DMS 273 treated with DMSO at 0.1 percent for 48 hours (cell line): Measurements from ENCODE around the gene MLPH.
"Not testable (repeated sequence)": the region's sequence is repeated elsewhere in the genome, so short reads cannot be mapped to it uniquely, and the experiment has no call there.

Source experiments
- DNase-seq: peaks from one replicate; lab custom pipeline; 2025; lab: John Stamatoyannopoulos, UW

The MLPH gene

DNA sequence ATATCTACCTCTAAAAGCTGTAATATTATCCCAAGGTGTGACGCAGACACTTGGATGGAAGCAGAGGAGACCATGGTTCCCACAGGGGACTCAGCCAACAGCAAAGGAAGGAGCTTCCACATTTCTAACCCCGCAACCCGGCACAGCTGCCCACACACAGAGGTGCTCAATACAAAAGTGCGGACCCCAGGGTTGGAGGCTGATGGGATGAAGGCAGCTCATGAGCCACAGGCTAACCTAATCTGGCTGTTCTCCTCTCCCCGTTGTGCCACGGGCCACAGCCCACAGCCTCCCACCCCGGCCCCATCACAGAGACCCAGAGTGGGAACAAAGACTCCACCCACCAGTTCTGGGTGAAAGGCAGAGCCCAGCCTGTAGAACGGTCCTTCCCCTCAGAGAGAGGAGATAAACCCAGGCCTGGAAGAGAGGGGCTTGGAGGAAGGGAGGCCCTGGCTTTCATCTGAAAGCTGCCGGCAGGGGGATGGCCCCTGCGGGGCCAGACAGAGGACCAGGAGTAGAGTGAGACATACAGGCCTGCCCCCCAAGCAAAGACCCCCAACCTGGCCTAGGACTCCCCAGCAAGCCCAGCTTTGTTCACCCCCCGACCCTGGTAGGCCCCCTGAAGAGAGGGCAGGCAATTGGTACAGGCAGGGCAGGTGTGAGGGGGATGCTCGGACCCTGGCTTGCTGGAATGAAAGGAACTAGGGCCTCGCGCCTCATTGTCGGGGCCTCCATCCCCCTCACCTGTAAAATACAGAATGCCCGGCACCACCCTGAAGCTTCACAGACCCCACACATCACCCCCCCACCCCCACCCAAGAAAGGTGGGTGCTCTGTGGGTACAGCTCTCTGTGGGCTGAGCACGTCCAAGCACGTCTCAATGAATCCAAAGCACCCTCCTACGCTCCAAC is 96.6 kb downstream of the MLPH start:
- no peak for DNase-seq

- no peak for DNase-seq
These were observed 98.7 kb downstream of the MLPH start for GRCh38 chr2:237585590-237586221.

DNA sequence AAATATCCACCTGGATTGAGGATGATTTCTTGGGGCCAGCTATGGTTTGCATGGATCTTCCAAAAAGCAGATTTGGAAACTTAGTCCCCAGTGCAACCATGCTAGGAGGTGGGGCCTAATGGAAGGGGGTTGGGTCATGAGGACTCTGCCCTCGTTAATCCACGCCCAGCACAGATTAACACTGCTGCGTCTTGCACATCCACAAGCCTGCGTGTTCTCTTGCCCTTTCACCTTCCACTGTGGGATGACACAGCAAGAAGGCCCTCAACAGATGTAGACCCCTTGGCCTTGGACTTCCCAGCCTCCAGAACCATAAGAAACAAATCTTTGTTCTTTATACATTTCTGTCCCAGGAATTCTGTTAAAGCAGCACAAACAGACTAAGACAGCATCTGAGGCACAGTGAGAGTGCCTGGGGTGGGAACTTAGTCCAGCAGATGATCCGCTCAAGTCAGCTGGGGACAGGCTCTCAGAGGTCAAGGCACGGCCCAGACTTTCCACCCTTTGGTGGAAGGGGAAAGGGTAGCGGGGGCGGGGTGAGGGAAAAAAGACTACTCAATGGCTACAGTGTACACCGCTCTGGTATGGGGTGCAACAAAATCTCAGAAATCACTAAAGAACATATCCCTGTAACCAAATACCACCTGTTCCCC is 101.1 kb downstream of the MLPH start:
- DNase-seq, result no peak

DNA sequence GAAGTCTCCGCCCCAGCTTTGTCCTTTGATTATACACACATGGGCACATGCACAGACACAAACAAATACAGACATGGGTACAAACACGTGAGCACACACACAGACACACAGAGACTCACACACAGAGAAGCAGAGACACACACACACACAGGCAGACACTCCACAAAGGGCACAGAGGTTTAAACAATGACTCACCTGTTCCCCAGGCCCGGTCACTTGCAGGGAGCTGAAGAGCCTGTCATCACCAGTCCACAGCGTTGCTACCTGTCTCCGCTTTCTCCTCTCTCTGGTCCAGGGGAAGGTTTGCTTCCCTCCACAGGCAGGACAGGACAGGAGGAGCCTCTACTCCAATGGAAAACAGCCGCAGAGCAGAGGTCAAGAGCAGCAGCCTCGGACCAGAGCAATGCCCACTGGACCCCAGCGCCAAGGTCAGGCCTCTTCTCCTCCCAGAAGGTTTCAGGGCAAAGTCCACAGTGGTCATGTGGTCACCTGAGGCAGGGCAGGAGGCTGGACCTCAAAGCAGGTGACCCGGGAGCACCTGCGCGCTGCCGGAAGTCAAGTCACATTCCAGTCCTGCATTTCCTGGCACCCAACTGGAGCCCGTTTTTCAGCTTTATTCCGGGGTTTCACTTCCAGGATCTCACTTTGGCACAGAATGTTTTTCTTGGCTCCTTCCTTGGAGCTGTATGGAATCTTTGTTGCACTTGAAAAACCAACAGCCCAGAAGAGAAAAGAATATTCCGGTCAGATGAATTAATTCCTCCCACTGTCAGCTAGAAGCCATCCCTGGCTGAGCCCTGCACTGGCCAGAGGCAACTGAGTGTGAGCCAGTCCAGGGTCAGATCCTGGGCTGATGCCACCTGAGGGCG is 103.5 kb downstream of the MLPH start, which contains the start of gene RAB17:
TSS of gene RAB17 (minus strand) at position 463 of the 869 bp plus-strand sequence. CDS start 4,580 bp downstream, outside the sequence.
- no peak for DNase-seq

GRCh38 chr2:237591141-237591881 is 104.3 kb downstream of the MLPH start:
- DNase-seq, result no peak

DNA sequence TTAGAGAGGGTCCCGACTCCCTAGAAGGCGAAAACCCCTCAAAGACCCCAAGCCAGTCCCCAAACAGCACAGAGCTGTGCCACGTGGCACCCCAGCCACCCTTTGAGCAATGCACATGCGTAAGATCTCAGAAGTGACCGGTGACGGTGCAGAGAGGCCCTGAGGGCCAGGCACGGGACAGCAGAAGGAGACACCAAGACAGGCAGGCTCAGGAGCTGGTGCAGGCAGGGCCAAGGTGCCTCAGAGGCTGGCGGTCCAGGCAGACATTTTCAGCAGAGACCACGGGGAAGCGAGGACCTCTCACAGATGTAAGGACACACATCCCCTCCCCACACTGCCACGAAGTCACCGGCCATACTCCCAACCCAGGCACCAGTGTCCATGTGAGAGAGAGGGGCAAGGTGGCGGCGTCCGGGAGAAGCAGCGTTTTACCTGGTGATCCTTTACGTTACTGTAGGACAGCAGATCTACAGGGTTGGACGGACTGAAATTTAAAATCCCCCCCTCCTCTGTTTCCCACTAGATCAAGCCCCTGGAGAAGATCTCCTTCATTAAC is 105.5 kb downstream of the MLPH start:
- DNase-seq, result no peak

DNA sequence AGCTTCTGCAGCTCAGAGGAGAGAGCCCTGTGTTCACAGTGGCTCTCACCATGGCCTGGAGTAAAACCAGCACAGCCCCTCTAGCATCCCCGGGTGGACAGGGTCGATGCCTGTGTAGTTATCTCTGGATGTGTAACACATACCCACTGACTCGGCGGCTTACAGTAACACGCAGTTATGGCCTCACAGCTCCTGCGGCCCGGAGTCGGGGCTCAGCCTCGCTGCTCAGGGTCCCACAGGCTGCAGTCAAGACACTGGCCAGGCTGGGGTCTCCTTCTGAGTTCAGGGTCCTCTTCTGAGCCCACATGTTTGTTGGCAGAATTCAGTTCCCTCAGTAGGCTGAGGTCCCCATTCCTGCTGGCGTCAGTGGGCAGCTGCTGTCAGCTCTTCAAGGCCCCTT is 106.0 kb downstream of the MLPH start:
- DNase-seq, result no peak

DNA sequence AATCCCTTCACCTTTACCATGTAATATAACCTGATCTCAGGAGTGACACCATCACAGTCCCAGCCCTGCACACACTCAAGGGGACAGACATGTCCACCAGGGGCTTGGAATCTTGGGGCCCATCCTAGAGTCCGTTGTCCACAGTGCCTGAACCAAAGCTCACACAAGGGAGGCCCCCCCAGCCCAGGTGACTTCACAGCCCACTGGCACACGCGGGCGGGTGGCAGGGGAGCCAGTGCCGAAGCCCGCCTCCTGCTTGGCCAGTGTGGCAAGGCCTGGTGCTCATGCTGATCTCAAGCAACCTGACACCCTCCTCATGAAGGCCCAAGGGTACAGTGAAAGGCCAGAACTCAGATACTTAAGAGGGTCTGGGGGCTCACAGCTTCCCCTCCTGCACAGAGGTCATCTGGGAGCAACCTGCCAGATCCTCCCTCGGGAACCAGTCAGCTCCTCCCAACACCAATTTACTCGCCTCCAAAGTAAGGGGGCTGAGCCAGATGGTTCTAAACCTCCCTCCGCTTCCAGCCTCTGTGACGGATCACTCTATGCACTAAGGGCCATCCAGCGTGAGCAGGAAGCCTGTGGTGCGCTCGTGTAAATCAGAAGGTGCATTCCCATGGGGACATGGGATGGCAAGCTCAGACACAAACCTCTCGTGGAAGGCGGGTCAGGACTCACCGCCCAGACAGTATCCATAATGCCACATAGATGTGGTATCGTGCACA is 106.7 kb downstream of the MLPH start:
- no peak for DNase-seq

- DNase-seq, result no peak
These were observed 107.4 kb downstream of the MLPH start for GRCh38 chr2:237594514-237594871.

DNA sequence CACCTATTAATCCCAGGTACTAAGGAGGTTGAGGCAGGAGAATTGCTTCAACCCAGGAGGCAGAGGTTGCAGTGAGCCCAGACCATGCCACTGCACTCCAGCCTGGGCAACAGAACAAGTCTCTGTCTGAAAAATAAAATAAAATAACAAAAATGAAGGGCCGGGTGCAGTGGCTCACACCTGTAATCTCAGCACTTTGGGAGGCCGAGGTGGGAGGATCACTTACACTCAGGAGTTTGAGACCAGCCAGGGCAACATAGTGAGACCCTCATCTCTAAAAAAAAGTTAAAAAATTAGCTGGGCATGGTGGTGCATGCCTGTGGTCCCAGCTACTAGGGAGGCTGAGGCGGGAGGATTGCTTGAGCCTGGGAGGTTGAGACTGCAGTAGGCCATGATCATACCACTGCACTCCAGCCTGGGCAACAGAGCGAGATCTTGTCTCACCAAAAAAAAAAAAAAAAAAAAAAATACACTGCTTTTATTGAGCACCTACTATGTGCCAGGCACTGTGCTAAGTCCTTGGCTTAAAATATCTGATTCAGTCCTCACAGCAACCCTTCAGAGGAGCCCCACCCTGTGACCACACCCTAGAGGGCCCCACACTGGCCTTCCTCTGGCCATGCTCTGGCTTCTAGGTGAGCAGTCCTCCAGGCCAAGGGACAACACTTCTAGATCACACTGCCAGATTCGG is 108.9 kb downstream of the MLPH start:
- not testable (repeated sequence) for DNase-seq

DNA sequence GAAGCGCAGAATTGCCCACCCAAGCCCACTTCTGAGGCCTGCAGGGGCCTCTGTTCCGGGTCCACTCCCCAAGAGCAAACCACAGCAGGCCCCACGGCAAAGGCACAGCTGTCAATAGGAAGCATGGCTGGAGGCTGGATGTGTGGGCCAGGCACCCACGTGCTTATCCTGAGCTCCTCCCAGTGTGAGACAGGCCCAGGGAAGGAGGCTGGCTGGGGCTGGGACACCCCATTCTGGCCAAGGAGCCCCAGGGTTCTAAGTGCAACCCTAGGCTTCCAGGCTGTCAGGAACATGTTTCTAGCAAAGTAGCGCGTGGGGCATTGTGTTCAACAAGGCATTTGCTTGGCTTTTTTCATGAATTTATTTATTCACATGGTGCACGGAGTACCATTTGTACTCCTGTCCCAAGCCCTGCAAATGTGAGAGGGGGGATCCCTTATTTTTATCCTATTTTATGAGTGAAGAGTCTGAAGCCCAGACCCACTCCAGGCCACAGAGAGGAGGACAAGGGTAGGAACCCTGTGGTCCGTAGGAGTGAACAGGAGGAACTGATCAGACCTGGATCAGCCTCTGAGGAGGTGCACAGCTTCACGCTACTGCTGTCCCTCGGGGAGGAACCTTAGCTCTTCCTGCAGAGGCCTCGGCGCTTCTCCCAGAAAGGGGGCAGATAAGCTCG is 109.6 kb downstream of the MLPH start:
- no peak for DNase-seq

DNA sequence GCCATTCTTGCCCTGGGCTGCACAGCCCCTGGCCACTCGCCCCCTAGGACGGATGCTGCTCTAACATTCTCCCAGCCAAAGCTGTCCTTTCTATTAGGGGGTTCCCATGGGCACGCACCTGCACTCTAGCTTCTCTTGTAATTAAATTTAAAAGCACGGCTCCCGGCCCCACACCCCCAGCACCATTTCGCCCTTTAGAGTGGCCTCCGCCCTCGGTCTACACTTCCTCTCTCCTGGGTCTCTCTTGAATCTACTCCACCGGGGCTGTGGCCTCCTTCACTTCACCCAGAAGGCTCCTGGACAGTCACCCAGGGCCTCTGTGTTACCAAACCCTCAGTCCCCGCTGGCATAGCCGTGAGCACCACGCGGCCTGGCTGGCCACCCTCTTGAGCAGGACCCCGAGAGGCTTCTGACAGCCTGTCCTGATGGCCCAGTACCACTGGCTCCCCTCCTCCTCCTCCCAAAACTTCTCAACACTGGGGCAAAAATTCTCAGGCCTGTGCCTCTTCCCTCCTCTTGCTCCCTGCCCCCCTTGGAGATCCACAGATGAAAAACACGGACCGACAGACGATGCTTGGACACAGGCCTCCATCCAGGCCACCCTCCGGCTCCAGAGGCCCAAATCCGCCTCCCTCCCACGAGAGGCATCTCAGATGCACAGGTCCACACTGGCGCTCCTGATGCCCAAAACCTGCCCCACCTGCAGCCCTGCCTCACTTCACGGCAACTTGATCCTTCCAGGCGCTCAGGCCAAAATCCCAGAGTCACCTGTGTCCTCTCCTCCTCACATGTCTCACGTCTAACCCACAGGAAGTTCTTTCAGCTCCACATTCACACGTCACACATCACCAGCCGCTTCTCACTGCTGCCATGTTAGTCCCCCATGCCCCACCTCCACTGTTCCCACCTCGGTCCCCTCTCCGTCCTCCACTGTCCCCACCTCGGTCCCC is 110.4 kb downstream of the MLPH start:
- no peak for DNase-seq

GRCh38 chr2:237598468-237599208 is 111.6 kb downstream of the MLPH start:
- no peak for DNase-seq

GRCh38 chr2:237599465-237600110 is 112.5 kb downstream of the MLPH start:
- no peak for DNase-seq

GRCh38 chr2:237600205-237600846 is 113.3 kb downstream of the MLPH start:
- no peak for DNase-seq
